HG03378 (cell line): Measurements from ENCODE around the gene CDK13.
"Not testable (repeated sequence)": the region's sequence is repeated elsewhere in the genome, so short reads cannot be mapped to it uniquely, and the experiment has no call there.

Source experiments
- ATAC-seq: cut with Tn5 transposase; IDR thresholded peaks from one replicate; pipeline ENCODE4 v1.9.1; 2021; ENCODE audit warnings: mild to moderate bottlenecking, moderate library complexity; ENCODE audit not compliant: unreplicated experiment

The CDK13 gene

DNA sequence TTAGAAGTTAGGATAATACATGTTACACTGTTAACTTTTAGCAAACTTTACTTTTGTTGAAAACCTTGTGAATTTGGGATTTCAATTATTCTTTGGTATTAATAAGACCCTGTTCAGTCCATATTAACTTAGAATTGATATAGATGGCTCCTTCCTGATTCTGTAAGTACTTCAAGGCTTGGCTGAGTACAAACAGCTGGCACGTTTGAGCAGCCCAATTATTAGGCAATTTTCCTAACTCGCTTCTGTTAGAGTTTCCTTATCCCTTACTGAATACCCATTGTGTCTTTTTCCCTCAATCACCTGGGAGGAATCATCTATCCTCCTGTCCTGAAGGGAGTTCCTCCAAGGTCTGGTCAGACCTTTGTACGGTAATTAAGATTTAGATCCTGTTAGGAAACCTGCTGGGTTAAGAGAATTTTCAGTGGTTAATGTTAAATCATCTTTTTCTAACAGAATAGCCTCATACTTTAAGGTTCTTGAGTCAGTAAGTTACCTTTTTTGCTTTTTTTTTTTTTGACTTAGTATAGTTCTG lies 195.6 kb downstream of the CDK13 start:
- ATAC-seq: not testable (repeated sequence)

GRCh38 chr7:40147371-40148246 lies 197.6 kb downstream of the CDK13 start:
- no peak for ATAC-seq

DNA sequence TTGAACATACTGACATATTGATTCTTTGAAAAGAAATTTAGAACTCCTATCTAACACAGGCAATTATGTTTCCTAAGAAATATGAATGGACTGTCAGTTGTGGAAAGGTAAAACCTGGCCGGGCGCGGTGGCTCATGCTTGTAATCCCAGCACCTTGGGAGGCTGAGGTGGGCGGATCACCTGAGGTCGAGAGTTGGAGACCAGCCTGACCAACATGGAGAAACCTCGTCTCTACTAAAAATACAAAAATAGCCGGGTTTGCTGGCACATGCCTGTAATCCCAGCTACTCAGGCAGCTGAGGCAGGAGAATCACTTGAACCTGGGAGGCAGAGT lies 198.2 kb downstream of the CDK13 start:
- ATAC-seq: not testable (repeated sequence)

GRCh38 chr7:40148671-40149070 lies 198.6 kb downstream of the CDK13 start:
- no peak for ATAC-seq
